Measurements from ENCODE around the gene VAX1.

DNA sequence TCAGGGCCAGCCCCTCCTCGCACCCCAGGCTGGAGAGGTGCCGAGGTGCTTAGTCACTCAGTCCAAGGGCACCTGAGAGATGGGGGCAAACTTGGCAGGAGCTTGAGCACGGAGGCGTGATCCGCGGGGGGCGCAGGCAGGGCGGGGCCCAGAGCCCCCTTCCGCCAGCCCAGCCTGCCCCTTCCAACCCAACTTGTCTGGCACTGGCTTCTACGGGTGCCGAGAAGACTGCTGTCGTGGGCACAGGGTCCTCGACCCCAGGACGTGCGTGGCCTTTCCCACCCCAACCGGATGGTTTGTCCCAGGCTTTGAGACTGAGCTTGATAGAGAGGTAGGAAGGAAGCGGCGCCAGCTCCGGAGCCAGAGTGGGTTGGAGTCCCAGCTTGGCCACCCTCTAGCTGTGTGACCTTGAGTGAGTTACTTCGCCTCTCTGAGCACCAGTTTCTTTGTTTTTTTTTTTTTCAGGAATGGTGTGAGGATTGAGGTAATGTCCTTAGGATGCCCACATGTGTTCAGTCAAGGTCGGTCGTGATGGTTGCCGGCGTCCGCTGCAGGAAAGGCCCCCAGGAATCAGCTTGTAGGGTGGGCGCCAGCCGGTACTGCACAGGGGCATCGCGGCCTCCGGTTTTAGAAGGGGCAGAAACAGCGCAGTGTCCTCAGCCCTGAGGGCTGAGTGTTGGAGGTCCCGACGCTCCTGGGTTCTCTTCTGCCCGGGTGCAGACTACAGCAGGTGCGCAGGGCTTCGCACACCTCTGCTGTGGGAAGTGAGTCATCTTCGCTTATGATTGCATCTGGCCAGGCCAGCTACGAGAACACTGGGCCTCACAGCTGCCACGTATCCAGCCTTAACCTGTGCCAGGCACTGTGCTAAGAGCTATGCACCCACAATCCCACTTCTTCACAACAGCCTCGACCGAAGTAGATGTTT lies 28.6 kb upstream of the VAX1 start:
- TF ChIP-seq, protein P1, sequence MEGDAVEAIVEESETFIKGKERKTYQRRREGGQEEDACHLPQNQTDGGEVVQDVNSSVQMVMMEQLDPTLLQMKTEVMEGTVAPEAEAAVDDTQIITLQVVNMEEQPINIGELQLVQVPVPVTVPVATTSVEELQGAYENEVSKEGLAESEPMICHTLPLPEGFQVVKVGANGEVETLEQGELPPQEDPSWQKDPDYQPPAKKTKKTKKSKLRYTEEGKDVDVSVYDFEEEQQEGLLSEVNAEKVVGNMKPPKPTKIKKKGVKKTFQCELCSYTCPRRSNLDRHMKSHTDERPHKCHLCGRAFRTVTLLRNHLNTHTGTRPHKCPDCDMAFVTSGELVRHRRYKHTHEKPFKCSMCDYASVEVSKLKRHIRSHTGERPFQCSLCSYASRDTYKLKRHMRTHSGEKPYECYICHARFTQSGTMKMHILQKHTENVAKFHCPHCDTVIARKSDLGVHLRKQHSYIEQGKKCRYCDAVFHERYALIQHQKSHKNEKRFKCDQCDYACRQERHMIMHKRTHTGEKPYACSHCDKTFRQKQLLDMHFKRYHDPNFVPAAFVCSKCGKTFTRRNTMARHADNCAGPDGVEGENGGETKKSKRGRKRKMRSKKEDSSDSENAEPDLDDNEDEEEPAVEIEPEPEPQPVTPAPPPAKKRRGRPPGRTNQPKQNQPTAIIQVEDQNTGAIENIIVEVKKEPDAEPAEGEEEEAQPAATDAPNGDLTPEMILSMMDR (IDR thresholded peaks at IDR 0.05; ENCODE audit: low read depth, low read length), result no peak
- no peak for TF ChIP-seq EZH2phosphoT487 (IDR thresholded peaks at IDR 0.05; ENCODE audit: low read depth)
